ENCODE measurements around the gene DCAKD.

The DCAKD gene

DNA sequence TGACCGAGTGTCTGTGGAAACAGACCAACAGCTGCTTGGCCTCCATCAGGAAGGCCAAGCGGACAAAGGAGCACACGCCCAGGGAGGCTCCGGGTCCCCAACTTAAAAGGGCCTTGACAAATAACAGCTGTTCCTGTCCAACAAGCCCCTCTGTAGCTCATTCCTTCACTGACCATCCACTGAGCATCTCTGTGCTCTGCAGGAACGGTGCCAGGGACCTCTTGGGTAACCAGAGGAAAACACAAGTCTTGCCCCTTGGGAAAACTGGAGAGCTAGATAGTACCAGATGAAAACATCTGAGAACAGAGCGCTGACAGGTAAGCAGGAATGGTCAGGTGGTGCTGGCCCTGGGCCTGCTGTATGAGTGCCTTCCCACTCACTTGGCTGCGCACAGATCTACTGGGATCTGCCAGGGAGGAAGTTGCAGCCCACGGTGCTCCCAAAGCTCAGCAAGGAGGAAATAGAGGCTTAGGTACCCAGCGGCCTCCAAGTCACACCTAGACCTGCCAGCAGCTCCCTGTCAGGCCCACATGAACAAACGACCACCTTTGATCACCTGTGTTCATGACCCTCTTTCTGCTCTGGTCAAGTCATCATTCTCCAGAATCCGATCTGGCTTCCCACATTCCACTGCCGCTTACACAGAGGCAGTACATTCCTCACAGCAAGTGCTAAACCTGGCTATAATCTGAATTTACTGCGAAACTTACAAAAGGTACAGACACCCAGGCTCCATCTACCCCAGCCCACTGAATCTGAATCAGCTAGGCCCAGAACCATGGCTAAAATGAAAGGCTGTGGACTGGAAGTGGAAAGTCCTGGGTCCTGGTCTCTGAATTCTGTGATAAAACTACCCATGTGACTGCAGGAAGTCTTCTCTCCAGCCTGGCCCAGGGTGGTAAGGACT is 12.5 kb downstream of the DCAKD start:
- Histone ChIP-seq H3K79me2 (ENCODE audit: low read length) (no peaks in the 10 kb centered on the region), H3F3A (ENCODE audit: insufficient read depth, low read length) (no peaks in the 10 kb centered on the region), H3K9me2 (replicated peaks; ENCODE audit: insufficient read depth, low read length) (no peaks in the 10 kb centered on the region), H3K9ac (ENCODE audit: low read length) (no peak overlapping the region), H3K4me1 (ENCODE audit: low read length) (no peaks in the 10 kb centered on the region), H4K20me1 (ENCODE audit: insufficient read depth, low read length) (no peaks in the 10 kb centered on the region), H3K36me3 (replicated peaks; ENCODE audit: insufficient read depth, low read length) (no peaks in the 10 kb centered on the region), H3K4me3 (ENCODE audit: low read length) (no peak overlapping the region), H3K9me3 (replicated peaks; ENCODE audit: insufficient read depth, low read length) (no peaks in the 10 kb centered on the region), H3K27me3 (replicated peaks; ENCODE audit: insufficient read depth, low read length) (no peaks in the 10 kb centered on the region), H3K4me2 (ENCODE audit: low read depth, low read length) (no peak overlapping the region), H2AFZ (ENCODE audit: low read length) (no peak overlapping the region), H3K27ac (ENCODE audit: low read length) (no peak overlapping the region)
- TF ChIP-seq EZH2 (optimal IDR thresholded peaks at IDR 0.05; ENCODE audit: low read depth, low read length) (no peak), CTCF (IDR thresholded peaks at IDR 0.05; ENCODE audit: low read length) (no peak), EZH2phosphoT487 (IDR thresholded peaks at IDR 0.05; ENCODE audit: low read length) (no peak)
- no peak for DNase-seq

GRCh38 chr17:45036691-45037090 is 14.7 kb downstream of the DCAKD start:
- H3K27ac ChIP-seq (ENCODE audit: low read length) = no peak overlapping the region
- no peak overlapping the region for H3K9ac ChIP-seq (ENCODE audit: low read length)

DNA sequence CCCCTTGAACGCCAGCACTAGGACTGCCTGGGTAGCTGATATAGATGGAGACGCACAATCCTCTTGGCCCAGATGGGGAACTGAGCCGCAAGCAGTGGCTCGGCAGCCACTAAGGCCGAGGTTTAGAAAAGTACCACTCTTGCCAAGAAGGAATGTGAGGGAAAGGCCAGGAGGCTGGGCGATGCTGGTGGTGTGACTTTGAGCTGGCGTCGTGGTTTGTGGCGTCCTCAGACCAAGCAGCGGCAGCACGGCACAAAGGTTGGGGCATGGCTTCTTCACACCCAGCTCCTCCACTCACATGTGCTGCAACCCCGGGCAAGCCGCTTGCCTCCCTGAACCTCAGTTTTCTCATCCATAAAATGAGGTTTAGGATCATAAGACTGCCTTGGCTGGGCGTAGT is 15.6 kb downstream of the DCAKD start:
- Histone ChIP-seq H3K4me1 (ENCODE audit: low read length) (no peaks in the 10 kb centered on the region), H3K79me2 (ENCODE audit: low read length) (no peaks in the 10 kb centered on the region), H2AFZ (ENCODE audit: low read length) (no peak overlapping the region), H3K36me3 (replicated peaks; ENCODE audit: insufficient read depth, low read length) (no peaks in the 10 kb centered on the region), H3K4me3 (ENCODE audit: low read length) (no peak overlapping the region), H3K4me2 (ENCODE audit: low read depth, low read length) (no peak overlapping the region), H3K27ac (ENCODE audit: low read length) (no peak overlapping the region), H3K9ac (ENCODE audit: low read length) (no peak overlapping the region), H3K9me3 (replicated peaks; ENCODE audit: insufficient read depth, low read length) (no peaks in the 10 kb centered on the region), H3K9me2 (replicated peaks; ENCODE audit: insufficient read depth, low read length) (no peaks in the 10 kb centered on the region), H3K27me3 (replicated peaks; ENCODE audit: insufficient read depth, low read length) (no peaks in the 10 kb centered on the region), H3F3A (ENCODE audit: insufficient read depth, low read length) (no peaks in the 10 kb centered on the region), H4K20me1 (ENCODE audit: insufficient read depth, low read length) (no peaks in the 10 kb centered on the region)
- no peak for DNase-seq
- no peak for TF ChIP-seq EZH2 (optimal IDR thresholded peaks at IDR 0.05; ENCODE audit: low read depth, low read length)
- TF ChIP-seq CTCF (IDR thresholded peaks at IDR 0.05; ENCODE audit: low read length) = no peak
- TF ChIP-seq EZH2phosphoT487 (IDR thresholded peaks at IDR 0.05; ENCODE audit: low read length) = no peak

More at GRCh38 chr17:45036691-45037090, 14.7 kb downstream of the DCAKD start:
- Histone ChIP-seq H3K27me3 (replicated peaks; ENCODE audit: insufficient read depth, low read length) (no peaks in the 10 kb centered on the region), H3K9me3 (replicated peaks; ENCODE audit: insufficient read depth, low read length) (no peaks in the 10 kb centered on the region), H3K4me3 (ENCODE audit: low read length) (no peak overlapping the region), H3K36me3 (replicated peaks; ENCODE audit: insufficient read depth, low read length) (no peaks in the 10 kb centered on the region), H3K4me1 (ENCODE audit: low read length) (no peaks in the 10 kb centered on the region), H3K79me2 (ENCODE audit: low read length) (no peaks in the 10 kb centered on the region), H2AFZ (ENCODE audit: low read length) (no peak overlapping the region), H4K20me1 (ENCODE audit: insufficient read depth, low read length) (no peaks in the 10 kb centered on the region), H3F3A (ENCODE audit: insufficient read depth, low read length) (no peaks in the 10 kb centered on the region), H3K9me2 (replicated peaks; ENCODE audit: insufficient read depth, low read length) (no peaks in the 10 kb centered on the region), H3K4me2 (ENCODE audit: low read depth, low read length) (no peak overlapping the region)
- TF ChIP-seq EZH2phosphoT487 (IDR thresholded peaks at IDR 0.05; ENCODE audit: low read length) (no peak), CTCF (IDR thresholded peaks at IDR 0.05; ENCODE audit: low read length) (no peak), EZH2 (optimal IDR thresholded peaks at IDR 0.05; ENCODE audit: low read depth, low read length) (no peak)
- no peak for DNase-seq

Data from MM.1S (cell line).